Omental fat pad (tissue), 4 donors: Measurements from ENCODE around the gene MAML3. TPM values are rescaled to one million over a fixed set of nuclear protein-coding genes. Genes with fewer than 3 reads are reported as not detected.
A peak's percentile ranks its signal among the peaks of the same experiment; 100 is the strongest.

ENCODE experiments used
- ATAC-seq: fragments of 150-250 bp; one replicate; pipeline ENCODE4 v1.9.1; 2016; ENCODE audit warnings: mild to moderate bottlenecking, moderate library complexity; ENCODE audit not compliant: low FRiP score
- DNase-seq: peaks from one replicate; pipeline ENCODE4 v3.0.0-alpha.2; 2019; ENCODE audit warnings: low spot score
- CTCF ChIP-seq, 3 donors: fragments of 450-650 bp; IDR thresholded peaks; one replicate each; pipeline ENCODE4 v1.5.1; 2016 to 2017; ENCODE audit warnings: antibody characterized with exemption in 3 of 3, mild to moderate bottlenecking in 3 of 3, moderate library complexity in 2 of 3
- total RNA-seq, 4 donors: library from RNA; depleted of rRNA; stranded (reverse); fragments of >200 nt; gene quantifications; one replicate each; pipeline ENCODE4 v1.1.0, GENCODE V29; 2016

The MAML3 gene
- total RNA-seq, 4 donors from 2014 or later, result 4.8 to 12.8 (median 11.7) TPM

DNA sequence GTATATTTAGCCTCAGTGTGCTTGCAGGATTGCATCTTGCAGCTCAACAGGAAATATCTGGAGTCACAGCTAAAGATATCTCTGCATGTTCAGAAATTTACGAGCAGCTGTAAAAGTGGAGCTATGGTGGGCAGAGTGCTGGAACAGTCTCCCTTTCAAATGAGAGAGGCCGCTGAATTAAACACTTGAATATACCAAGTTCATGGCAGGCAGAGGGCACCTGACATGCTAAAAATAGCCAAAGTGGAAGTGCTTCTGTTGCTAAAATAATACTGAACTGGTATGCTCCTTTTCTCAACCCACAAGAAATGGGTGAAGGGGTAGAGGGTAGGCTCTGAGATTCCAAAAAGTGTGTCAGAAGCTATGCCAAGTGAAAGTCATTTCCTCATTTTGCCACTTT is 390.3 kb downstream of the MAML3 start:
- ATAC-seq, result no peak
- TF ChIP-seq CTCF (IDR thresholded peaks at IDR 0.05), result no peak
- DNase-seq, result no peak

- no peak for DNase-seq
- ATAC-seq, result no peak
- TF ChIP-seq CTCF (IDR thresholded peaks at IDR 0.05), result no peak
Measured at GRCh38 chr4:139763205-139763604, 390.8 kb downstream of the MAML3 start.

- DNase-seq (no peak), ATAC-seq (no peak)
- TF ChIP-seq CTCF (IDR thresholded peaks at IDR 0.05), result no peak
Measured at GRCh38 chr4:139762720-139763119, 391.3 kb downstream of the MAML3 start.

DNA sequence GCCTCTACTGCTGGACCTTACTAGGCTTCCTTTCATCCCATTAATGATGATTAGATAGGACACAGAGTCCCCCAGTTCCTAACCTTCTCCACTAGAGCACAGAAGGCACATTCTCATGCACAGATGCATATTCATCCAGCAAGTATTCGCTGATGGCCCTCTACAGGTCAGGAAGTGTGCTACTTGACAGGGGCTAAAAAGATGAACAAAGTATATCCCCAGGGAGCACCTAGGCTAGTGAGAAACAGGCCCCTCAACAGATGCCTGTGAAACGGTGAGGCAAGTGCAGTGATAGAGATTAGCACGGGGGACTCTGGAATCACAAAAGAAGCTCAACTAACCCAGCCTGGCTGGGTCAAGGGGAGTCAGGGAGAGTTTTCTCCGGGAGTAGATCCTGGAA is 392.5 kb downstream of the MAML3 start:
- TF ChIP-seq CTCF (IDR thresholded peaks at IDR 0.05), result no peak
- no peak for ATAC-seq
- DNase-seq, result no peak

DNA sequence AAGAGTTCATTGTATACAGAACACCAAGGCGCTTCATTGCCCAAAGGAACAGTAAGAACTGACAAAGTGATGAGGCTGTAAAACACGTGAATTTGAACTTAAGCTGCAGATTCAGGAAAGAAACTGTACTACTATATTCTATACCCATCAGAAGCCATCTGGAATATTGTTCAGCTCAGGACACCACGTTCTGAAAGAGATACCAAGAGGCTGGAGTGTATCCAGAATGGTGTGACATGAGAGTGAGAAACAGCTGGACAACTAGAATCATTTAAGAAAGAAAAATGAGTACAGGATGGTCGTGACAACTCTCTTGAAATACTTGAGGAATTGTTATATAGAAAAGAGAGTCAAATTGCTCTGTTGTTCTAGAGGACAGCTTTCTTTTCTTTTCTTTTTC is 393.4 kb downstream of the MAML3 start:
- DNase-seq (no peak), ATAC-seq (no peak)
- TF ChIP-seq CTCF (IDR thresholded peaks at IDR 0.05), result no peak

DNA sequence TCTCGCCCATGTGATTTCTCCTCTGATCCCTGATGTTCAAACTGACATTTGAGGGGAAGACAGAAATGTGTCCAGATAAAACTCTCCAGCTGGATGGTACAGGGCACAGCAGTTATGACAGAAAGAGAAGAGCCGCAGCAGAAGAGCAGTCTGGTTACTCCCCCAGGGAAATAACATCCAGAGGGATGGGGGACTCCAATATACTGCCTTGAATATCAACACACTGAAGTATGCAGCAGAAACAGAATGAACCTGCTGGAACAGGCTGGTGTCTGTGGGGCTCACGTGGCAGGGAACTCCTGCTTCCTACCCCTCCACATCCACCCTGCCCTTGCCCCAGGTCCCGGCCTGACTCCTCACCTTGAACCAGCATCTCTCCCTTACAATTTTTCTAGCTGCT is 394.9 kb downstream of the MAML3 start:
- no peak for TF ChIP-seq CTCF (IDR thresholded peaks at IDR 0.05)
- DNase-seq, result no peak
- no peak for ATAC-seq

DNA sequence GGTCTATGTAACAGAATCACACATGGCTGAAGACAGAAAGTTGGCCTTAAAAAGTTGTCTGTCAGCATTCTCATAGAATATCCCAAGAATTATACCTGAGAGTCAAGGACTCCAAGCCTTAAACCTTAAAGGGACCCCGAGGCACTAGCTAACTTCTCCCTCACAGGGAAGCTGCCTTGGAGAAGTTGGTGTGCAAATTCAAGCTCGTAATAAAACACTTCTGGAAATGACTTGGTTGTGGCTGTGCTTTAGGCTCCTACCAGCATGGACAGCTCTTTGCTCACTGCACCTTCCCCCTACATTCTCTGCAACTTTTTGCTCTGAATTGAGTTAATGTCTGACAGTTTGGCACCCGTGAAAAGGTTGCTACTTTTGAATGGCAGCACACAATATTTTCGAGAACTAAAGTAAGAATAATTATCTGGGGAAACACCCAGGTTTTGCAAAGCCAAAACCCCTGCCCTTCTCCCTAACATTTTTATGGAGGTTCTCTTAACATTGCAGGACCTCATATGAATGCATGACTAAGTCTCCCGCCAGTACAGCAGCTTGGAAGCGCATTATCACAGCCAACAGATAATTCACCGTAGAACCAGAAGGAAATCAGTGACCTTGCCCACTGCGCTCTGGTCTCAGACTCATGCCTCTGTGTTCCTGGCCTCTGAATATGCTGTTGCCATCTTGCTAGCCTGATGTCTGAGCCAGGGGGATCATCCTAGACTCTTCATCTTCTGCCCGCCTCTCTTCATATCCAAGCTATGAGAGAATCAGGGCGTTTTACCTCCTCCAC is 397.4 kb downstream of the MAML3 start:
- ATAC-seq (peak; percentile 31), DNase-seq (no peak)
- TF ChIP-seq CTCF (IDR thresholded peaks at IDR 0.05), result no peak
